Type B pancreatic cell (in vitro differentiated cells): ENCODE data around the gene PHACTR1. TPM values are rescaled to one million over a fixed set of nuclear protein-coding genes. Genes with fewer than 3 reads are reported as not detected.

Source experiments
- DNase-seq: peaks from one replicate; pipeline ENCODE4 v3.0.0; 2021; ENCODE audit warnings: mixed read lengths; ENCODE audit not compliant: unreplicated experiment; ENCODE audit errors: extremely low spot score
- H3K27ac Mint-ChIP-seq: 2 replicates; pipeline ENCODE4 v1.8.0; 2021; ENCODE audit warnings: mild to moderate bottlenecking, mixed read lengths
- H3K27me3 Mint-ChIP-seq: 2 replicates; pipeline ENCODE4 v1.8.0; 2021; ENCODE audit warnings: mixed read lengths
- H3K36me3 Mint-ChIP-seq: 2 replicates; pipeline ENCODE4 v1.8.0; 2021; ENCODE audit warnings: mixed read lengths
- H3K4me1 Mint-ChIP-seq: one replicate; pipeline ENCODE4 v1.8.0; 2021; ENCODE audit warnings: mixed read lengths; ENCODE audit not compliant: unreplicated experiment
- H3K4me3 Mint-ChIP-seq: 2 replicates; pipeline ENCODE4 v1.8.0; 2021; ENCODE audit warnings: mild to moderate bottlenecking, mixed read lengths
- H3K9me3 Mint-ChIP-seq: 2 replicates; pipeline ENCODE4 v1.8.0; 2021; ENCODE audit warnings: mixed read lengths
- CTCF ChIP-seq: fragments of 200-600 bp; sonication (generic); conservative IDR thresholded peaks from 2 replicates; pipeline ENCODE4 v1.5.0; 2021; ENCODE audit warnings: antibody characterized with exemption, mild to moderate bottlenecking
- total RNA-seq: library from RNA; stranded (reverse); gene quantifications from 2 replicates; pipeline ENCODE4 v1.2.1, GENCODE V29; 2021; ENCODE audit warnings: low replicate concordance

PHACTR1 gene
- total RNA-seq, 1 donor from 2014 or later: 12.3 TPM

GRCh38 chr6:12973386-12973785, 256.8 kb downstream of the PHACTR1 start:
- no peak overlapping the region for H3K4me3 Mint-ChIP-seq
- H3K27ac Mint-ChIP-seq: no peak overlapping the region
- H3K4me1 Mint-ChIP-seq: peaks cover 4% of the 10 kb centered on the region
- H3K27me3 Mint-ChIP-seq: no peaks in the 10 kb centered on the region
- H3K9me3 Mint-ChIP-seq: no peaks in the 10 kb centered on the region
- DNase-seq: no peak
- no peak for TF ChIP-seq CTCF
- H3K36me3 Mint-ChIP-seq: no peaks in the 10 kb centered on the region

DNA sequence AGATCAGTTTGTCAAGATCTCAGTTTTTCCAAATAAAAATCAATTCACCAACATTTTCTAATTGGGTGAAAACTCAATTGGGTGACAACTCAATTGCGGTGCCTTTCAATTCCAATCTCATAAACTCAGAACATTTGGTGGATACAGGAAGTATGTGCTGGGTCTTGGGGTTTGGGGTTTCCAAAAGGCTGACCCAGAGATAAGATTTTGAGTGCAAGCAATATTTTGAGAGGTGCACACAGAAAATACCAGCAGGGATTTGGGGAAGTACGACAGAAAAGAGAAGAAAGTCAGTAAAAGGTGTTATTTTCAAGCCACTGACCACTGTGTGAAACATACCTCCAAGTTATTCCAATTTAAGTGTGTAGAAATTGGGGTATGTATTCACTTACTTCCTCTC, 258.0 kb downstream of the PHACTR1 start:
- Mint-ChIP-seq H3K4me3 (no peak overlapping the region), H3K27ac (no peak overlapping the region), H3K27me3 (no peaks in the 10 kb centered on the region), H3K36me3 (no peaks in the 10 kb centered on the region), H3K9me3 (no peaks in the 10 kb centered on the region), H3K4me1 (peaks cover 4% of the 10 kb centered on the region)
- no peak for TF ChIP-seq CTCF
- DNase-seq: no peak

DNA sequence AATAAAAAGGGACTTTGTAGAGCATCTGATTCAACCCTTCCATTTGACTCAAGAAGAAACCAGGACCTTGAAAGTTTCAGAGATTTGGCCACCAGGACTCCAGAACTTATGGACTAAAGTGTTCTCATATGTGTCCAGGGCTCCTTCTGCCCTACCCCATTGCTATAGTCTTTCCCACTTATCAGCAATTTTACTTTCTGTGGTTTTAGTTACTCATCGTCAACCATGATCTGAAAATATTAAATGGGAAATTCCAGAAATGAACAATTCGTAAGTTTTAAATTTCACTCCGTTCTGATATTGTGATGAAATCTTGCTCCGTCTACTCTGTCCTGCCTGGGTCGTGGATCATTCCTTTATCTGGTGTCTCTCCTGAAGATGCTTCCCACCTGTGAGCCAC, 259.8 kb downstream of the PHACTR1 start:
- TF ChIP-seq CTCF: no peak

DNA sequence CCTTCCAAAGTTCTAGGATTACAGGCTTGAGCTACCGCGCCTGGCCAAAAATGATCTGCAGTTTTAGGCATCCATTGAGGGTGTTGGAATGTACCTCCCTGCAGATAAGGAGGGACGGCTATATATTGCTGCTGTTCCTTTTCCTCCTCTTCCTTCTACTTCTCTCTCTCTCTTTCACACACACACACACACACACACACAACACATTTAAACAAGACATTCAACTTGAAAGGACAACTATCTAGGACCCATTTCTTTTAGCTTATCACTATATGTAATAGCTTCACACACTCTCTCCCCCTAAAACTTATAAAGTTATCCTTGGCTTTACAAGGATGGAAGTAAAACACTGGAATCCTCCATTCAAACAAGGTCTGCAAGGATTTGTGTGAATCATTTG, 260.6 kb downstream of the PHACTR1 start:
- Mint-ChIP-seq H3K27ac (no peak overlapping the region), H3K4me1 (peaks cover 4% of the 10 kb centered on the region), H3K9me3 (peaks cover 4% of the 10 kb centered on the region), H3K4me3 (no peak overlapping the region), H3K36me3 (no peaks in the 10 kb centered on the region), H3K27me3 (no peaks in the 10 kb centered on the region)
- no peak for TF ChIP-seq CTCF
- no peak for DNase-seq

More for the DNA sequence above, 259.8 kb downstream of the PHACTR1 start:
- no peaks in the 10 kb centered on the region for H3K9me3 Mint-ChIP-seq
- no peak for DNase-seq
- no peaks in the 10 kb centered on the region for H3K27me3 Mint-ChIP-seq
- H3K4me3 Mint-ChIP-seq: no peak overlapping the region
- H3K27ac Mint-ChIP-seq: no peak overlapping the region
- no peaks in the 10 kb centered on the region for H3K36me3 Mint-ChIP-seq
- peaks cover 4% of the 10 kb centered on the region for H3K4me1 Mint-ChIP-seq

DNA sequence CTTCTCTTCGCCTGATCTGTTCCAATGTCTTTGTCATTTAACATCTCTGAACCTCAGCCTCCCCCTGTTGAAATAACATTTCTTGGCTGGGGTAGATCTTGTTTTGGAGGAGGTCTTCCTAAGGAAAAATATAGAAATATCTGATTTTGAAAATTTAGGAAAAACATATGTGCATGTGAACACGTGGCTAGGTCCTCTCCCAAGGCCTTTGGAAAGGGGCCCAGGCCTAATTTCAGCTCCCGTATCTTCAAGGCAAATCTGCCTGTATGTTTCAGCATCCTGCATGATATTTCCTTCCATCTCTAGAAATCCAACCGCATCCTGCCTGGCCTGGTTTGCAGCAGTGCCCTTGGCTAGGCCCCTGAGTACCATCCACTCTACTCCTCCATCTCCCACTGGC, 261.2 kb downstream of the PHACTR1 start:
- Mint-ChIP-seq H3K9me3 (peaks cover 4% of the 10 kb centered on the region), H3K27ac (no peak overlapping the region), H3K4me3 (no peak overlapping the region), H3K4me1 (peaks cover 4% of the 10 kb centered on the region), H3K27me3 (no peaks in the 10 kb centered on the region), H3K36me3 (no peaks in the 10 kb centered on the region)
- TF ChIP-seq CTCF: no peak
- DNase-seq: no peak

GRCh38 chr6:12980741-12981140, 264.2 kb downstream of the PHACTR1 start:
- Mint-ChIP-seq H3K36me3 (no peaks in the 10 kb centered on the region), H3K4me3 (no peak overlapping the region), H3K4me1 (no peaks in the 10 kb centered on the region), H3K9me3 (peaks cover 4% of the 10 kb centered on the region), H3K27me3 (no peaks in the 10 kb centered on the region), H3K27ac (no peak overlapping the region)
- DNase-seq: no peak
- no peak for TF ChIP-seq CTCF
